Measurements from ENCODE around the gene SAMD14. TPM values are rescaled to one million over a fixed set of nuclear protein-coding genes. Genes with fewer than 3 reads are reported as not detected.

SAMD14 gene
- polyA plus RNA-seq, 4 donors: 9.4 to 21.7 (median 20.0) TPM

DNA sequence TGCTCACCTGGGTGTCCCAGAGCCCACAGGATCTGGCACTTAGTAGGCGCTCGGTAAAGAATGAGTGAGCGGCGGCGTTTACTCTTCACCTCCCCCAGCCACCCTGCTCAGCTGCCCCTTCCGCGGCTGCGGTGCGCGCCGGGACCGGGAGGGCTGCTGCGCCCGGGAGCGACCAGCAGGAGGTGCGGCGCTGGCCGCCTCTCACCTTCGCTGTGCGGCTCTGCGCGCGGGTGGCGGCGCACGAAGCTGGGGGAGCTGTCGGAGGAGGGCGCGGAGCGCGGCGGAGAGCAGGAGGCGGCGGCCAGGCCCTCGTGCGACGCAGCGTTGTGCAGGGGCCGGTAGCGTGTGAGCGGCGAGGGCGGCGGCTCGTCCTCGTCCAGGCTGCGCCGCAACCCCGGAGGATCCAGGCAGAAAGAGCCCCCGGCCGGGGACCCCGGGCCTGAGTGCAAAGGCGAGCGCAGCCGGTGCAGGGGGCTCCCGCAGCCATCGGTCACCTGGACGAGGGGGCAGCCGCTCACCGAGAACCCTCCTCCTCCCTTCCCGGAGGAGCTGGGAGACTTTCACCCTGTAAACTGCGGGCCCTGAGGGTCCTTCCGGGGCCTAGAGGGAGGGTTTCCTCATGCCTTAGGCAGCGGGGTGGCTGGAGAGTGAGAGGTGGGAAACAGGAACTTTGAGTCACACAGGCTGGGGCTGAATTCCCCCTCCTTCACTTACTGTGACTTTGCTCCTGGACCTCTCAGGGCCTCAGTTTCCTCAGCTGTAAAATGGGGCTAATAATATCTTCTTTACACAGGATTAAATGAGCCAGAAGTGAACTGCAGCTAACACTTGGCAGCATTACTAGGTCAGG, 12.5 kb downstream of the SAMD14 start:
- DNase-seq (ENCODE audit: low read depth in 4 of 4, low spot score in 2 of 4): no peak

DNA sequence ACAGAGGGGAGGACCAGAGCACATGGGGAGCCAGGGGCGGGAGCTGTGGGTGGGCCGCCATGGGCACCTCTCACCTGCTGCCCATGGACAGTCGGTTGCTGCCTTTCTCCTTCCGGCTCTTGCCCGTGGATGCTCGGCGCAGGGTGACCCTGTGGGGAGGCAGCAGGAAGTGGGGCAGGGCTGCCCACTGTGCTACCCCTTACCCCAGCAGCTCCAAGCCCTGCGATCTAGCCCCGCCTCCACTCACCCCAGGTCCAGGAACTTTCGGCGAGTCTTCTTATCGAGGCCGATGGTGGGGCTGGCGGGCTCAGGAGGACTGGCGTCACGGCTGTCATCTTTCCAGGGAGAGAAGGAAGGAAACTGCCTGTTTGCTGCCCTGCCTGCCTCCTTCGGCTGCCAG, 14.2 kb downstream of the SAMD14 start:
- no peak for DNase-seq (ENCODE audit: low read depth in 4 of 4, low spot score in 2 of 4)

GRCh38 chr17:50114849-50115357, 15.1 kb downstream of the SAMD14 start:
- no peak for DNase-seq (ENCODE audit: low read depth in 4 of 4, low spot score in 2 of 4)

DNA sequence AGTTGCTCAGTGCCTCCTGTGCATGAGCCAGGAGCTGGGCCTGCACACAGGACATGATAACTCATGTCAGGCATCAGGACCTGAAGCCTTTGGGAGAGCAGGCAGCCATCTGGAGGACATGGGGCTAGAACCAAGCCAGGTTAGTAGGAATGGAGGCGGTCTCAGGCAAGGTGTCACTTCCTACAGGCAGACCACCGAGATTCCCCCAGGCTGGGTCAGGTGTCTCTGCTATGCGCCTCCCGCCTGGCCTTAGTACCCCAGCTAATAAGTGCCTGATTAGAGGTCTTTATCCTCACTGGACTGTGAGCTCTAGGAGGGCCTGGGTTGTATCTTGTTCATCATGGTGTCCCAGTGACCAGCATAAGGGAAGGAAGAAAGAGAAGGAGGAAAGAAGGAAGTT, 15.6 kb downstream of the SAMD14 start:
- no peak for DNase-seq (ENCODE audit: low read depth in 4 of 4, low spot score in 2 of 4)

- no peak for DNase-seq (ENCODE audit: low read depth in 4 of 4, low spot score in 2 of 4)
Observed at GRCh38 chr17:50113624-50114320, 16.2 kb downstream of the SAMD14 start.

DNA sequence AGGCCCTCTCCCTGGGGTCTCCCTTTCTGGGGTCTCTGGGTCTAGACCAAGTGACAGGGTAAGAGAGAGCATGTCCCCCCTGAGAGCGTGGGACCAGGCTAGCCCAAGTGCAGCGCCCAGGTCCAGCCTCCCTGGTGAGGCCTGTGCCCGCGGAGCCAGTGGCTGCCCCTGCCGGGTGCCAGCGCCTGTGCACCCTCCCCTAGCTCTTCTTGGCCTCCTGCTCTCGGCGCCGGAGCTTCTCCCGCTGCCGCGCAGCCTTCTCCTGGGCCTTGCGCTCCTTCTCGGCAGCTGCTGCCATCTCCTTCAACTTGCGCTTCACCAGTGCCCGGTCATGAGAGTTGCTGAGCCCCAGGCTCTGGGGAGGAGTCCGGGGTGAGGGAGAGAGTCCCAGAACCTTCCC, 17.3 kb downstream of the SAMD14 start:
- no peak for DNase-seq (ENCODE audit: low read depth in 4 of 4, low spot score in 2 of 4)

DNA sequence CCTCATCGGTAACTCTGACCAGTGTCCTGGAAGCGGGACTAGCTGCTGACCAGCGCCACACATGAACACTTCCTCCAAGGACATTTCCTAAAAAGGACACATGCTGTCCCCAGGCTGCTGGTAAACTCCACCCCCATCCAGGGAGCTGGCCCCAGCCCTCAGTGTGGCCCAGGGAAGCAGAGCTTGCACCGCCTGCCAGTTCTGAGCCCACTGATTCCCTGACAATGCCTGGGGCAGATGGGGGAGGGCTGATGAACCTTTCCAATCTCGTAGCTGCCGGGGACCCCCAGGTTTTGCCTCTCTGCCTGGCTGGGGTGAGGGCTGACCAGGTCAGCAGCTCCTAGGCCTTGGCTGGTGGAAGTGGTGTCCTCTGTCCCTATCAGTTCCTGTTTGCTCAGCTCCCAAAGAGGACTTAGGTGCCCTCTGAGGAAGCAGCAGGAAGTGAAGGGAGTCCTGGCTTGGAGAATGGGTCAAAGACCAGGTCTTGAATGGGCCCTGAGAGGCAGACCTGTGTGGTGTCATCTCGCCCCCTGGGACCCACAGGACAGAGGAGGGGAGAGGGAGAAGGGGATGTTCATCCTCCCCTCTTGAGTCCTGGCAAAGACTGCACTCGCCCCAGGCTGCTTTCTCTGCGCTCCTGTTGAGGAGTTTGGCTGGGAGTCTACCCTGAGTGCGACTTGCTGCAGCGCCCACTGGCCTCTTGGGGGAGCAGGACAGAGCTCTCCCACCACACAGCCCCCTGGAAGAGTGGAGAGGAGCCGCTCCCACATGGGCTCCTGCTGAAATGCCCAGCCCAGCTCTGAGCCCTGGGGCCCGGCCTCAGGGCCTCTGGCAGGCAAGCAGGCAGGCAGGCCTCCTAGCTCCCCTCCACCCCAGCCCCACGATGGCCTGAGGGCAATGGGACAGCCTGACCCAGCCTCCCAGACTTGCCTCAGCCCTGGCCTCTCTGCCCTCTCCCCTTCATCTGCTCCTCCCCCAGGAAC, 18.0 kb downstream of the SAMD14 start:
- no peak for DNase-seq (ENCODE audit: low read depth in 4 of 4, low spot score in 2 of 4)

GRCh38 chr17:50110591-50111349, 19.2 kb downstream of the SAMD14 start:
- DNase-seq (ENCODE audit: low read depth in 4 of 4, low spot score in 2 of 4): no peak

GRCh38 chr17:50109785-50110184, 20.2 kb downstream of the SAMD14 start:
- DNase-seq (ENCODE audit: low read depth in 4 of 4, low spot score in 2 of 4): no peak

GRCh38 chr17:50109207-50109606, 20.8 kb downstream of the SAMD14 start:
- DNase-seq (ENCODE audit: low read depth in 4 of 4, low spot score in 2 of 4): no peak

- DNase-seq (ENCODE audit: low read depth in 4 of 4, low spot score in 2 of 4): no peak
Observed at GRCh38 chr17:50108556-50108955, 21.4 kb downstream of the SAMD14 start.

DNA sequence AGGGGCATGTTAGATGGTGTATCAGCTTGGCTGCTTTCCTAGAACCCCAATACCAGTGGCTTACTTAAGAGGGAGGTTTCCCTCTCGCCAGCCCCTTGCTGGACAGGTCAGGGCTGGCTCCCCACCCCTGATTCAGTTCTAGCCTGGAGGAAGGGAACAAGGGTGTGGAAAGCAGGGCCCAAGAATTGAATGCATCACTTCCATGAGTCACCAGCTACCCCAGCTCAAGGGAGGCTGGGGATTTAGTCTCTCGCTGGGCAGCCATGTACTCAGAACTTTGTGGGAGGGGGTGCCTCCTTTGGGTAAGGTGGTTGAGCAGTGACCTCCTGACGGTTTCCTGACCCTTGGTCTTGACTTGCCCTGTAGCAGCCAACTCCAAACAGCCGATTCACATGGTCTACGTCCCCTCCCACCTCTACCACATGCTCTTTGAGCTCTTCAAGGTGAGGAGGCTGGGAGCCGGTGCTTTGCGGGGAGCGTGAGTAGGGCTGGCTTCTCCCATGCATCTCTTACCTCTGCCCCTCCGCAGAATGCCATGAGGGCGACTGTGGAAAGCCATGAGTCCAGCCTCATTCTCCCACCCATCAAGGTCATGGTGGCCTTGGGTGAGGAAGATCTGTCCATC, 22.1 kb downstream of the SAMD14 start:
- no peak for DNase-seq (ENCODE audit: low read depth in 4 of 4, low spot score in 2 of 4)

DNA sequence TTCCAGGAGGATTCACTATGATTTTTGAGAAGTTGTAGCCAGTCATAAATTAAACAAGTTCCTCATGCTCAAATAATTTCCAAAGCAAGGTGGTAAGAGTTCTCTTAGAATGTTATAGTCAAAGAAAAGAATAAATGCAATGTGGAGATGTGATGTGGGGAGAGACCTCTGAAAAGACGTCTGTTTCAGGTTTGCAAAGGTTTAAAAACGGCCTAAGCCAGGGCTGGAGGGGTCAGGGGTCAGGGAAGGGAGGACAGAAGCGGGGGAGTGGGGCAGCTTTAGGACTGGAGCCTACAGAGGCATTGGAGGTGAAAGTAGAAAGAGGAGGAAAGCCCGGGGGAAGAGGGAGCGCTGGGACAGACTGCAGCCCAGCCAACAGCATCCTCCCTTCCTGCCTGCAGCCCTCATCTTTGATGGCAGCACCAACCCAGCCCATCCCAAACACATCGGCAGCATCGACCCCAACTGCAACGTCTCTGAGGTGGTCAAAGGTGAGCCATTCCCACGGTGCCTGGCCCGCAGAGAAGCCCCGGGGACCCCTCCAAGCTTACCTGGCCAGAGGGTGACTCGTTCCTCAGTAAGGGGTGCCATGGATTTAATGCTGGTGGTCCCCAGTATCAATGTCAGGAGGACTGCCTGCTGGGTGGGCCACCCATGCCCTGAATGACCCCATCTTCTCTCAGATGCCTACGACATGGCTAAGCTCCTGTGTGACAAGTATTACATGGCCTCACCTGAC, 23.4 kb downstream of the SAMD14 start:
- no peak for DNase-seq (ENCODE audit: low read depth in 4 of 4, low spot score in 2 of 4)

GRCh38 chr17:50105811-50106210, 24.1 kb downstream of the SAMD14 start:
- no peak for DNase-seq (ENCODE audit: low read depth in 4 of 4, low spot score in 2 of 4)

GRCh38 chr17:50103941-50104340, 26.0 kb downstream of the SAMD14 start:
- DNase-seq (ENCODE audit: low read depth in 4 of 4, low spot score in 2 of 4): no peak

- DNase-seq (ENCODE audit: low read depth in 4 of 4, low spot score in 2 of 4): no peak
Observed at GRCh38 chr17:50103252-50103651, 26.7 kb downstream of the SAMD14 start.

DNA sequence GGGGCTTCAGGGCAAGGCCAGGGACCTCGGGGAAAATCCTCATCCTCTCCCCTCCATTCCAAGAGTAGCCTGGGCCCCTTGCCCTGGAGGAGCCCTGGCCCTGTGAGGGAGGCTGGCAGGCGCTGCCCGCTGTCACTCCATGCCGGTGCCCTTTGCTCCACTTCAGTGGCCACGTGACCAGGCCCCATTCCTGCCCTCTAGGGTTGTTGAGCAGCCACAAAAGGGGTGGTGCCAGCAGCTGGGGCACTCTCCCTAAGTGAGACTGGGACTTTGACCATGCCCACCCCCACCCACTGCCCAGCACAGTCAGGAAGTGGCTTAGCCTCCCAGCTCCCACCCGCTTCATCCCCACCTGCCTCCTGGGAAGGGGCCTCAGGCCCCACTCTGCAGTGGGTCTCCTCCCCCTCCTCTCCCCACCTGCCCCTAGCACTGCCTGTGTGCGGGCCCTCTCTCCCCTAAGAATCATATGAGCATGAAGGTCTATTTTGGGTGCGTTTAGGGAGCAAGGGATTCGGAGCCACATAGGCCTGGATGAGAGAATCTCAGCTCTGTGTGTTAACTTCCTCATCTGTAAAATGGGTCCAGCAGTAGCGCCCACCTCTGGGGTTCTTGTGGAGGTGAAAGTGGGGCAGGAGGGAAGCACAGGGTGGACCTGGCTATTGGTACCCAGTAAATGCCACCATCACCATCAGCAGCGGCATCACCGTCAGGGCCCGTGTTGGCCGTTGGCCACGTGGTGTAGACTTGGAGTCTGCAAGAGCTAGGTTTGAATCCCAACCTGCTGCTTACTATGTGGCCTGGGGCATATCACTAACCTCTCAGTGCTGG, 27.6 kb downstream of the SAMD14 start:
- DNase-seq (ENCODE audit: low read depth in 4 of 4, low spot score in 2 of 4): no peak
